H1 (cell line): Measurements from ENCODE around the gene MST1R. TPM values are rescaled to one million over a fixed set of nuclear protein-coding genes. Genes with fewer than 3 reads are reported as not detected.

Experiments
- CTCF ChIA-PET: fragments of 300-600 bp; sonication (Branson Sonifier 250); formaldehyde crosslinking; loops from one replicate; lab custom pipeline; 2021; ENCODE audit not compliant: partially characterized antibody; lab: Charles Lee
- POLR2A ChIA-PET: fragments of 300-600 bp; sonication (Branson Sonifier 250); formaldehyde crosslinking; loops from one replicate; lab custom pipeline; 2021; ENCODE audit warnings: inconsistent platforms; ENCODE audit not compliant: partially characterized antibody; lab: Charles Lee
- DNase-seq, 2 experiments: peaks; one replicate each; pipeline versions ENCODE4 v3.0.0 to v3.0.0-alpha.2; 2010 to 2022; ENCODE audit warnings: low spot score in 2 of 2, low read depth in 1 of 2, mixed read lengths in 1 of 2
- FAIRE-seq: peaks from 2 replicates; lab custom pipeline; 2011; peaks lifted over from hg19 to GRCh38; lab: Jason Lieb, UNC
- H2AFZ ChIP-seq: 2 replicates; pipeline ENCODE4 v1.8.1; 2012; ENCODE audit warnings: low read length, inconsistent platforms
- H2AK5ac ChIP-seq: 2 replicates; pipeline ENCODE4 v1.6.1; 2013; ENCODE audit warnings: low read depth, low read length
- H2BK120ac ChIP-seq: replicated peaks from 2 replicates; pipeline ENCODE3; 2013; ENCODE audit warnings: low read depth, low read length, inconsistent platforms
- H2BK12ac ChIP-seq: 2 replicates; pipeline ENCODE4 v1.6.1; 2013; ENCODE audit warnings: low read depth, low read length
- H2BK15ac ChIP-seq: 2 replicates; pipeline ENCODE4 v1.6.1; 2013; ENCODE audit warnings: low read length
- H2BK20ac ChIP-seq: 2 replicates; pipeline ENCODE4 v1.6.1; 2013; ENCODE audit warnings: low read length
- H2BK5ac ChIP-seq: 2 replicates; pipeline ENCODE4 v1.6.1; 2013; ENCODE audit warnings: low read depth, low read length
- H3K14ac ChIP-seq: 2 replicates; pipeline ENCODE4 v1.6.1; 2013; ENCODE audit warnings: inconsistent platforms; ENCODE audit not compliant: insufficient read length
- H3K18ac ChIP-seq: 2 replicates; pipeline ENCODE4 v1.6.1; 2013; ENCODE audit warnings: low read length; ENCODE audit errors: extremely low read depth
- H3K23ac ChIP-seq: 2 replicates; pipeline ENCODE4 v1.6.1; 2013; ENCODE audit warnings: inconsistent platforms; ENCODE audit not compliant: insufficient read length
- H3K23me2 ChIP-seq: 2 replicates; pipeline ENCODE4 v1.6.1; 2013; ENCODE audit warnings: low read depth, low read length
- H3K27ac ChIP-seq: 2 replicates; pipeline ENCODE4 v1.6.1; 2011; ENCODE audit warnings: low read depth, low read length, inconsistent platforms
- H3K27me3 ChIP-seq, 4 experiments: replicated peaks in 1 of 4; 1 replicate in 1 of 4; 2 replicates in 3 of 4; pipeline versions ENCODE4 v1.6.1 to v1.8.1; 2011 to 2013; ENCODE audit warnings: low read length in 3 of 4, mild to moderate bottlenecking in 3 of 4, inconsistent platforms in 2 of 4, mixed read lengths in 2 of 4, moderate library complexity in 1 of 4; ENCODE audit not compliant: control insufficient read depth in 3 of 4, insufficient read depth in 3 of 4; ENCODE audit errors: extremely low read depth in 1 of 4
- H3K36me3 ChIP-seq, 4 experiments: 2 replicates each; pipeline versions ENCODE4 v1.6.1 to v1.8.1; 2011 to 2013; ENCODE audit warnings: mild to moderate bottlenecking in 4 of 4, low read length in 3 of 4, moderate library complexity in 2 of 4, control low read depth in 1 of 4, inconsistent platforms in 1 of 4; ENCODE audit not compliant: insufficient read depth in 4 of 4, control insufficient read depth in 2 of 4
- H3K4ac ChIP-seq: replicated peaks from 2 replicates; pipeline ENCODE3; 2013; ENCODE audit warnings: low read length, low read depth, mixed read lengths, inconsistent platforms; ENCODE audit not compliant: insufficient read length
- H3K4me1 ChIP-seq, 4 experiments: replicated peaks in 1 of 4; 1 replicate in 1 of 4; 2 replicates in 3 of 4; pipeline versions ENCODE4 v1.6.1 to v1.8.1; 2011 to 2013; ENCODE audit warnings: low read length in 3 of 4, inconsistent platforms in 2 of 4, mixed read lengths in 1 of 4; ENCODE audit not compliant: insufficient read depth in 4 of 4, control insufficient read depth in 3 of 4
- H3K4me2 ChIP-seq, 2 experiments: 2 replicates each; pipeline versions ENCODE4 v1.6.1 to v1.8.1; 2011 to 2013; ENCODE audit warnings: low read depth in 2 of 2, low read length in 2 of 2, control low read depth in 1 of 2, inconsistent platforms in 1 of 2, mild to moderate bottlenecking in 1 of 2; ENCODE audit not compliant: insufficient read depth in 1 of 2
- H3K4me3 ChIP-seq, 4 experiments: fragments of 200-600, 300-600 bp in 1 of 4; sonication (generic), shearing (Covaris generic), sonication (Bioruptor Twin) in 1 of 4; 2 replicates each; pipeline versions ENCODE4 v1.5.1 to v1.8.1; 2011 to 2016; ENCODE audit warnings: low read length in 4 of 4, low read depth in 3 of 4, control low read depth in 2 of 4, inconsistent platforms in 2 of 4, mild to moderate bottlenecking in 2 of 4, mixed read lengths in 1 of 4, moderate library complexity in 1 of 4; ENCODE audit not compliant: insufficient read depth in 2 of 4; ENCODE audit errors: extremely low read depth in 1 of 4
- H3K56ac ChIP-seq: replicated peaks from 2 replicates; pipeline ENCODE3; 2013; ENCODE audit warnings: low read depth, mild to moderate bottlenecking, mixed read lengths, low read length, inconsistent platforms; ENCODE audit not compliant: insufficient read length
- H3K79me1 ChIP-seq: 2 replicates; pipeline ENCODE4 v1.6.1; 2013; ENCODE audit warnings: low read depth, low read length, control low read depth
- H3K79me2 ChIP-seq, 2 experiments: 2 replicates each; pipeline versions ENCODE4 v1.6.1 to v1.8.1; 2012 to 2013; ENCODE audit warnings: low read length in 2 of 2, mild to moderate bottlenecking in 2 of 2, inconsistent platforms in 1 of 2; ENCODE audit not compliant: insufficient read depth in 2 of 2, control insufficient read depth in 1 of 2
- H3K9ac ChIP-seq, 4 experiments: replicated peaks in 1 of 4; 1 replicate in 1 of 4; 2 replicates in 3 of 4; pipeline versions ENCODE4 v1.6.1 to v1.8.1; 2011 to 2013; ENCODE audit warnings: low read depth in 3 of 4, low read length in 3 of 4, control low read depth in 2 of 4, mild to moderate bottlenecking in 2 of 4, moderate library complexity in 2 of 4, inconsistent platforms in 1 of 4; ENCODE audit errors: extremely low read depth in 1 of 4
- H3K9me3 ChIP-seq, 2 experiments: 2 replicates each; pipeline versions ENCODE4 v1.6.1 to v1.8.1; 2012 to 2013; ENCODE audit warnings: mild to moderate bottlenecking in 2 of 2, moderate library complexity in 2 of 2, control low read depth in 1 of 2, inconsistent platforms in 1 of 2, low read depth in 1 of 2, low read length in 1 of 2, mixed read lengths in 1 of 2; ENCODE audit not compliant: insufficient read depth in 2 of 2
- H4K20me1 ChIP-seq, 2 experiments: replicated peaks in 1 of 2; 2 replicates each; pipeline versions ENCODE3 to v1.8.1; 2011 to 2013; ENCODE audit warnings: inconsistent platforms in 2 of 2, low read length in 2 of 2, mild to moderate bottlenecking in 1 of 2; ENCODE audit not compliant: insufficient read depth in 2 of 2, control insufficient read depth in 1 of 2
- H4K5ac ChIP-seq: 2 replicates; pipeline ENCODE4 v1.6.1; 2013; ENCODE audit warnings: low read length, low read depth, mixed read lengths, inconsistent platforms; ENCODE audit not compliant: insufficient read length
- H4K8ac ChIP-seq: 2 replicates; pipeline ENCODE4 v1.8.0; 2013; ENCODE audit warnings: mild to moderate bottlenecking, moderate library complexity, low read length, inconsistent platforms; ENCODE audit not compliant: insufficient read depth; ENCODE audit errors: extremely low read depth
- H4K91ac ChIP-seq: replicated peaks from 2 replicates; pipeline ENCODE3; 2013; ENCODE audit warnings: low read length, mixed read lengths, inconsistent platforms; ENCODE audit not compliant: insufficient read length
- CTCF ChIP-seq, 3 experiments: IDR thresholded peaks; 1 replicate in 2 of 3; 2 replicates in 1 of 3; pipeline versions ENCODE4 v1.5.1 to v1.6.1; 2011; ENCODE audit warnings: low read length in 3 of 3, mild to moderate bottlenecking in 3 of 3, inconsistent platforms in 2 of 3, low read depth in 1 of 3, moderate library complexity in 1 of 3; ENCODE audit not compliant: insufficient read depth in 1 of 3; ENCODE audit errors: control extremely low read depth in 1 of 3
- WGBS, 2 experiments: shearing (Covaris generic) in 1 of 2; methylation state at CpG; one replicate each; pipeline versions ENCODE4 v1.1.6 to v1.1.7; 2013 to 2015; ENCODE audit warnings: low lambda C conversion rate in 2 of 2, mixed read lengths in 2 of 2, inconsistent platforms in 1 of 2, low coverage in 1 of 2, missing lambda C conversion rate in 1 of 2; ENCODE audit not compliant: insufficient replicate concordance in 2 of 2, insufficient coverage in 1 of 2, insufficient read length in 1 of 2; ENCODE audit errors: extremely low coverage in 1 of 2, missing lambda C conversion rate in 1 of 2; 5-methylcytosine and 5-hydroxymethylcytosine counted together
- polyA plus RNA-seq, 7 experiments: library from polyadenylated mRNA; depleted of rRNA in 3 of 7; stranded (reverse) in 5 of 7; unstranded in 2 of 7; fragments of >200 nt in 5 of 7; fragments of 200-250 nt in 2 of 7; gene quantifications; 1 replicate in 5 of 7; 2 replicates in 1 of 7; 4 replicates in 1 of 7; pipeline versions ENCODE4 v1.2.1 to v1.2.3, GENCODE V29; 2011 to 2013; ENCODE audit warnings: missing spikeins in 2 of 7, mixed read lengths in 2 of 7
- total RNA-seq: library from RNA; stranded (reverse); fragmentation: NEBNext Ultra II Directional; extraction: Animal tissue kit (Norgen Biotek cat#: 25700); gene quantifications from 2 replicates; pipeline ENCODE4 v1.2.1, GENCODE V29; 2021

Gene MST1R
- total and polyA plus RNA-seq, 2 of the 8 experiments (the other 6 are each of a cell fraction or from before 2014, with no cell fraction given), result 4.8 to 7.6 TPM

DNA sequence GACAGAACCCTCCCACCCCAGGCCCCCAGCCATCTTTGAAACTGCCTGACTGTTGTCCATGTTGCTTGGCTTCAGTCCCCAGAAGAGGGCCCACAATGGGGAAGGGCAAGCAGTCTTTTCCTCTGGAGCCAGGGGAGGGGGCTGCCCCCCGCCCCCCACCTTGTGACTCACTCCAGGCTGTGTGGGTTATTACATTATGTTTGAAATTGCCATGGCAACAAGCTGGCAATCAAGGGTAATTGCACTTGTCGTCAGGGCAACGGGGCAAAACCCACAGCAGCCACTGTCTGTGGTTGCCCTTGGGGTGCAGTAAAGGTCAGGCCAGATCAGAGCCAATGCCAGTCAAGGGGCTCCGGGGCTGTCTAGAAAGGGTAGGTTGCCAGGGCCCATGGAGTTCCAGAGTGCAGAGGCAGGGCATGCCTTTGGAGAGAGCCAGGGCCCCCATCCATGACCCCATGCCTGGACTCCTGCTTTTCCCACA is 30.8 kb downstream of the MST1R start:
- H2AK5ac ChIP-seq, result no peak overlapping the region
- no peak for FAIRE-seq
- H3K36me3 ChIP-seq, result no peaks in the 10 kb centered on the region
- POLR2A ChIA-PET, result interaction anchor here (1.1 to 16.1 kb wide), 4 partner anchors 5 to 154 kb away, joined by 3 to 149 read pairs (median 78); partner anchors contain the start of gene CAMKV
- no peak overlapping the region for H3K9ac ChIP-seq
- no peak overlapping the region for H3K14ac ChIP-seq
- no peak for DNase-seq
- no peak overlapping the region for H3K27ac ChIP-seq
- no peak overlapping the region for H2BK5ac ChIP-seq
- no peaks in the 10 kb centered on the region for H3K9me3 ChIP-seq
- peaks cover 7% of the 10 kb centered on the region; the same call in 1 of the 2 replicates for H3K79me1 ChIP-seq
- H4K20me1 ChIP-seq, result peaks cover 0 to 4% of the 10 kb centered on the region in 2 experiments
- no peak overlapping the region for H2AFZ ChIP-seq
- H3K23me2 ChIP-seq, result peaks cover 13% of the 10 kb centered on the region; the same call in 1 of the 2 replicates
- 88% methylated on average over 4 of the region's 4 CpGs; no CpG with 5 or more reads in 1 of the 2 experiments for WGBS, 2 experiments
- H3K4me3 ChIP-seq, result no peak overlapping the region
- H3K27me3 ChIP-seq, result peaks cover 0 to 5% (median 3%) of the 10 kb centered on the region in 4 experiments; a peak in 3 of 7 replicates
- no peak overlapping the region for H2BK15ac ChIP-seq
- no peak overlapping the region for H2BK20ac ChIP-seq
- no peak overlapping the region for H4K91ac ChIP-seq
- H2BK12ac ChIP-seq, result no peak overlapping the region
- no peak overlapping the region for H3K23ac ChIP-seq
- H3K79me2 ChIP-seq, result peaks cover 0 to 10% of the 10 kb centered on the region in 2 experiments; a peak in 2 of 4 replicates
- no peak overlapping the region for H3K4ac ChIP-seq
- no peak overlapping the region for H3K18ac ChIP-seq
- H3K4me2 ChIP-seq, result no peak overlapping the region
- peaks cover 11 to 19% (median 14%) of the 10 kb centered on the region in 4 experiments for H3K4me1 ChIP-seq
- CTCF ChIA-PET, result interaction anchor here (1.4 to 11.7 kb wide), 6 partner anchors 8 to 171 kb away, joined by 4 to 89 read pairs (median 14); no protein-coding TSS in a partner anchor
- no peak overlapping the region for H2BK120ac ChIP-seq
- no peak overlapping the region for H4K5ac ChIP-seq
- H3K56ac ChIP-seq, result no peak overlapping the region
- no peak overlapping the region for H4K8ac ChIP-seq
- no peak for TF ChIP-seq CTCF (IDR thresholded peaks at IDR 0.05; ENCODE audit: control extremely low read depth in 1 of 3, insufficient read depth in 1 of 3, low read depth in 1 of 3, low read length in 3 of 3)
